Measurements from ENCODE around the gene RIN3.

DNA sequence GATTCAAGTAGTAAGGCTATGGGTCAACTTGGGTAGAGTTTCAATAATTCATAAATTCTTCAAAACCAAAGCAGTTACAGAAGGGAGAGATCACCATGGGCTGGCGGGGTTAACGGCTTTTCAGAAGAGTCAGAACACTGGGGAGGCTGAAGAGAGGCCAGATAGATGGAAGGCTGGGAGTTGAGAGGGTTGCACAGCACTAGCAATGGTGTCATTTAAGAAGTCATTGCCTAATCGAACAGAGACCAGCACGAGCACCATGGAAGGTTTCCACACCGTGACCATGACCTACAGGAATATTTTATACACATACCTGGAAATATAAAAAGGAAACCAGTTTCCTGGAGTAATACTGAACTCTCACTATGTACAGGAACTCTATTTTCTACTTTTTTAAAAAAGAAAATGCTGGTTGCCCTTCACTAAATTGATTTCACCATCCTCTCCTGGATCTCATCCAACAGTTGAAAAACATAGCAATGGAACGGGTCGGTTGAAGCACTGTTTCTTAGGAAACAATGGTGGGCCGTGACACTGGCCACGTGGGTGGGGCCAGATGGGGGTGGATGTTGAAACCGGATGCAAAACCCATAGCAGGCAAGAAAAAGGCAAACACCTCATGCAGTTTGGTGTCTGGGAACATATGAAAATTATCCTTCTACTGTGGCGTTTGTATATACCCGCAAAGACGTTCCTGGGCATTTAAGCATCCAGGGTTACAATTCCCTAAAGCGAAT lies 38.0 kb upstream of the RIN3 start:
- TF ChIP-seq, protein P1, sequence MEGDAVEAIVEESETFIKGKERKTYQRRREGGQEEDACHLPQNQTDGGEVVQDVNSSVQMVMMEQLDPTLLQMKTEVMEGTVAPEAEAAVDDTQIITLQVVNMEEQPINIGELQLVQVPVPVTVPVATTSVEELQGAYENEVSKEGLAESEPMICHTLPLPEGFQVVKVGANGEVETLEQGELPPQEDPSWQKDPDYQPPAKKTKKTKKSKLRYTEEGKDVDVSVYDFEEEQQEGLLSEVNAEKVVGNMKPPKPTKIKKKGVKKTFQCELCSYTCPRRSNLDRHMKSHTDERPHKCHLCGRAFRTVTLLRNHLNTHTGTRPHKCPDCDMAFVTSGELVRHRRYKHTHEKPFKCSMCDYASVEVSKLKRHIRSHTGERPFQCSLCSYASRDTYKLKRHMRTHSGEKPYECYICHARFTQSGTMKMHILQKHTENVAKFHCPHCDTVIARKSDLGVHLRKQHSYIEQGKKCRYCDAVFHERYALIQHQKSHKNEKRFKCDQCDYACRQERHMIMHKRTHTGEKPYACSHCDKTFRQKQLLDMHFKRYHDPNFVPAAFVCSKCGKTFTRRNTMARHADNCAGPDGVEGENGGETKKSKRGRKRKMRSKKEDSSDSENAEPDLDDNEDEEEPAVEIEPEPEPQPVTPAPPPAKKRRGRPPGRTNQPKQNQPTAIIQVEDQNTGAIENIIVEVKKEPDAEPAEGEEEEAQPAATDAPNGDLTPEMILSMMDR (IDR thresholded peaks at IDR 0.05), result no peak
- no peak for TF ChIP-seq POLR2A (IDR thresholded peaks at IDR 0.05)
